SK-N-SH (cell line): Measurements from ENCODE around the gene BOC. TPM values are rescaled to one million over a fixed set of nuclear protein-coding genes. Genes with fewer than 3 reads are reported as not detected.

Experiments
- CTCF ChIA-PET: fragments of 300-600, 350-600 bp; formaldehyde crosslinking; extraction: SDS; loops from one replicate; lab custom pipeline; 2021; lab: Yijun Ruan, JAX
- POLR2A ChIA-PET: fragments of 350-600 bp; sonication (Branson Sonifier 250); formaldehyde crosslinking; extraction: SDS; loops from one replicate; lab custom pipeline; 2020; ENCODE audit warnings: antibody characterized with exemption, inconsistent platforms; lab: Yijun Ruan, JAX
- DNase-seq: peaks from one replicate; pipeline ENCODE4 v3.0.0; 2012
- H2AFZ ChIP-seq: fragments of 200-600 bp; sonication (generic); 2 replicates; pipeline ENCODE4 v1.8.1; 2016; ENCODE audit warnings: antibody characterized with exemption, mild to moderate bottlenecking, low read depth
- H3F3A ChIP-seq: fragments of 200-600 bp; sonication (generic); replicated peaks from 2 replicates; pipeline ENCODE3; 2016; ENCODE audit warnings: antibody characterized with exemption, mild to moderate bottlenecking; ENCODE audit not compliant: insufficient read depth
- H3K27ac ChIP-seq, 2 experiments: fragments of 200-500 bp in 1 of 2; fragments of 200-600 bp in 1 of 2; sonication (Bioruptor generic) in 1 of 2; sonication (generic), shearing (Covaris generic) in 1 of 2; 2 replicates each; pipeline versions ENCODE4 v1.5.1 to v1.6.1; 2014 to 2016; ENCODE audit warnings: low read depth in 2 of 2, inconsistent platforms in 1 of 2, low read length in 1 of 2, mild to moderate bottlenecking in 1 of 2, mixed read lengths in 1 of 2
- H3K27me3 ChIP-seq: fragments of 200-600 bp; sonication (generic), shearing (Covaris generic); 2 replicates; pipeline ENCODE4 v1.6.1; 2016; ENCODE audit warnings: mixed run types; ENCODE audit not compliant: insufficient read depth
- H3K36me3 ChIP-seq, 2 experiments: fragments of 200-500 bp in 1 of 2; fragments of 200-600 bp in 1 of 2; sonication (Bioruptor generic) in 1 of 2; sonication (generic) in 1 of 2; replicated peaks in 1 of 2; 2 replicates each; pipeline versions ENCODE3 to v1.5.1; 2014 to 2016; ENCODE audit warnings: low read length in 1 of 2, mild to moderate bottlenecking in 1 of 2; ENCODE audit not compliant: insufficient read depth in 2 of 2, control insufficient read depth in 1 of 2
- H3K4me1 ChIP-seq, 2 experiments: fragments of 200-500 bp in 1 of 2; fragments of 200-600 bp in 1 of 2; sonication (Bioruptor generic) in 1 of 2; sonication (generic), shearing (Covaris generic) in 1 of 2; 2 replicates each; pipeline versions ENCODE4 v1.5.1 to v1.6.1; 2014 to 2016; ENCODE audit warnings: low read depth in 1 of 2, low read length in 1 of 2, mixed run types in 1 of 2; ENCODE audit not compliant: insufficient read depth in 2 of 2, control insufficient read depth in 1 of 2
- H3K4me2 ChIP-seq: fragments of 200-600 bp; sonication (generic), shearing (Covaris generic); 2 replicates; pipeline ENCODE4 v1.6.1; 2017; ENCODE audit warnings: mixed run types
- H3K4me3 ChIP-seq, 2 experiments: fragments of 200-500 bp in 1 of 2; fragments of 200-600 bp in 1 of 2; sonication (Bioruptor generic) in 1 of 2; sonication (generic), shearing (Covaris generic) in 1 of 2; 2 replicates each; pipeline versions ENCODE4 v1.5.1 to v1.8.1; 2014 to 2016; ENCODE audit warnings: low read depth in 2 of 2, inconsistent platforms in 1 of 2, low read length in 1 of 2, mild to moderate bottlenecking in 1 of 2, mixed read lengths in 1 of 2, moderate library complexity in 1 of 2
- H3K79me2 ChIP-seq: fragments of 200-600 bp; sonication (generic); 2 replicates; pipeline ENCODE4 v1.8.1; 2017; ENCODE audit warnings: mild to moderate bottlenecking; ENCODE audit not compliant: insufficient read depth
- H3K9ac ChIP-seq: fragments of 200-600 bp; sonication (generic); 2 replicates; pipeline ENCODE4 v1.6.1; 2017; ENCODE audit warnings: mixed run types
- H3K9me2 ChIP-seq: fragments of 200-600 bp; sonication (generic); 2 replicates; pipeline ENCODE4 v1.6.1; 2017; ENCODE audit warnings: mixed run types
- H3K9me3 ChIP-seq: fragments of 200-600 bp; sonication (generic); 2 replicates; pipeline ENCODE4 v1.6.1; 2017; ENCODE audit warnings: mixed run types, mild to moderate bottlenecking, moderate library complexity
- H4K20me1 ChIP-seq: fragments of 200-600 bp; sonication (generic); 2 replicates; pipeline ENCODE4 v1.6.1; 2017; ENCODE audit warnings: mild to moderate bottlenecking, mixed run types; ENCODE audit not compliant: insufficient read depth
- CHD2 ChIP-seq: fragments of 150-350 bp; IDR thresholded peaks from 2 replicates; pipeline ENCODE4 v1.6.1; 2018; ENCODE audit warnings: low read length; ENCODE audit not compliant: partially characterized antibody
- EZH2phosphoT487 ChIP-seq: fragments of 200-600 bp; sonication (generic); IDR thresholded peaks from 2 replicates; pipeline ENCODE4 v1.6.1; 2017; ENCODE audit warnings: low read depth, mixed run types, mild to moderate bottlenecking, antibody characterized with exemption, moderate library complexity, borderline replicate concordance
- JUND ChIP-seq: IDR thresholded peaks from 2 replicates; pipeline ENCODE4 v1.4.0; 2012
- MXI1 ChIP-seq: IDR thresholded peaks from 2 replicates; pipeline ENCODE4 v1.6.1; 2012; ENCODE audit warnings: mild to moderate bottlenecking, low read depth, low read length, improper control_type of control experiment
- NFIC ChIP-seq: IDR thresholded peaks from 2 replicates; pipeline ENCODE4 v1.4.0; 2012; ENCODE audit warnings: borderline replicate concordance
- NRF1 ChIP-seq: IDR thresholded peaks from 2 replicates; pipeline ENCODE4 v1.6.1; 2012; ENCODE audit warnings: low read depth, mild to moderate bottlenecking, low read length
- POLR2AphosphoS5 ChIP-seq: IDR thresholded peaks from 2 replicates; pipeline ENCODE4 v1.6.1; 2012; ENCODE audit warnings: low read depth, low read length
- TCF12 ChIP-seq: IDR thresholded peaks from 2 replicates; pipeline ENCODE4 v1.4.0; 2012
- TEAD4 ChIP-seq: IDR thresholded peaks from 2 replicates; pipeline ENCODE4 v1.4.0; 2012; ENCODE audit warnings: mild to moderate bottlenecking, borderline replicate concordance; ENCODE audit not compliant: insufficient read depth
- USF1 ChIP-seq: IDR thresholded peaks from 2 replicates; pipeline ENCODE4 v1.4.0; 2012; ENCODE audit warnings: low read depth, borderline replicate concordance
- WGBS: methylation state at CpG from one replicate; pipeline ENCODE4 v1.1.6; 2017; ENCODE audit warnings: low lambda C conversion rate; 5-methylcytosine and 5-hydroxymethylcytosine counted together
- polyA plus RNA-seq, 3 experiments: library from polyadenylated mRNA; depleted of rRNA; stranded (reverse); fragments of >200 nt; gene quantifications; 2 replicates each; pipeline ENCODE4 v1.2.3, GENCODE V29; 2012
- TF ChIP-seq, protein P1 (sequence below): fragments of 150-350 bp; IDR thresholded peaks from 2 replicates; pipeline ENCODE4 v1.6.1; 2017; ENCODE audit warnings: antibody characterized with exemption, low read length, low read depth, borderline replicate concordance
- TF ChIP-seq, protein P2 (sequence below): IDR thresholded peaks from 2 replicates; pipeline ENCODE4; 2012

BOC gene
- polyA plus RNA-seq, 1 of the 3 experiments (the other 2 are of a cell fraction) = 6.6 TPM

DNA sequence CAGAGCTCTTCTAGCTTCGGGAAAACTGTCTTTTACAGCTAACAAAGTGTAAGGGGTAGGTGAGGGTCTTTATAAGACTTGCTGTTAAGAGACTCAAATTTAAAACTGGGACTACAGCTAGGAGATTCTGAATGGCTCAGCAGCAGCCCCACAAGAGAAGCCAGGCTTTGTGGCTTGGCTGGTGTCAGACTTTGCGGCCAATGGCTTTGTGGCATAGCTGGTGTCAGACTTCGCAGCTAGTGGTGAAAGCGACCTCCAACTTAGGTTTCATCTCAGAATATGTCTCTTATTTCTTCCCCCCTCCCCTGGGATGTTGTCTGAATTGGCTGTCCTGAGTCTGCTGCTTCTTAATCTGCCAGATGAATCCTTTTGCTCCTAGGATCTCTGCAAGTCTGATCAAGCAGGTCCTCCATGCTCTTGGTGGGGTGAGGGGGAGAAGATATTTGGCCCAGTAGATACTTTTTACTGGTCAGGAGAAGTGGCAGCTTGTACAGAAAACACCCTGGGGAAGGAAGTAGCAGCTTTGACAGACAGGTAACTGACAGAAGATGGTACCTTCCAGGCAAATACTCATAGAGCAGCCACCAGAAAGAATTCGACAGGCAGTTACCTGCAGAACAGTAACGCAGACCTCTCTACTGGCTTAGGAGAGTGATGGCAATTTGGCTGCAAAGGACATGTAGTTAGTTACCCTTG lies 8.4 kb downstream of the BOC start:
- Histone ChIP-seq H3K4me3 (no peak overlapping the region), H3K9ac (no peak overlapping the region), H3K4me2 (no peak overlapping the region), H3K4me1 (peaks cover 0 to 26% of the 10 kb centered on the region in 2 experiments; a peak in 2 of 4 replicates), H3K9me3 (no peaks in the 10 kb centered on the region), H2AFZ (no peak overlapping the region), H3K36me3 (peaks cover 3 to 28% of the 10 kb centered on the region in 2 experiments), H4K20me1 (no peaks in the 10 kb centered on the region), H3K79me2 (no peaks in the 10 kb centered on the region), H3K27ac (no peak overlapping the region), H3K27me3 (no peaks in the 10 kb centered on the region), H3K9me2 (no peaks in the 10 kb centered on the region)
- CTCF ChIA-PET = interaction anchor here (1.0 to 1.3 kb wide), 2 partner anchors 13 to 68 kb away, joined by 3 read pairs; no protein-coding TSS in a partner anchor
- 67% methylated on average over 6 of the region's 6 CpGs for WGBS
- no peak for DNase-seq
- TF ChIP-seq CHD2 (no peak), TCF12 (no peak), POLR2AphosphoS5 (no peak), EZH2phosphoT487 (no peak)
- TF ChIP-seq, protein P1, sequence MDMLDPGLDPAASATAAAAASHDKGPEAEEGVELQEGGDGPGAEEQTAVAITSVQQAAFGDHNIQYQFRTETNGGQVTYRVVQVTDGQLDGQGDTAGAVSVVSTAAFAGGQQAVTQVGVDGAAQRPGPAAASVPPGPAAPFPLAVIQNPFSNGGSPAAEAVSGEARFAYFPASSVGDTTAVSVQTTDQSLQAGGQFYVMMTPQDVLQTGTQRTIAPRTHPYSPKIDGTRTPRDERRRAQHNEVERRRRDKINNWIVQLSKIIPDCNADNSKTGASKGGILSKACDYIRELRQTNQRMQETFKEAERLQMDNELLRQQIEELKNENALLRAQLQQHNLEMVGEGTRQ = no peak
- TF ChIP-seq, protein P2, sequence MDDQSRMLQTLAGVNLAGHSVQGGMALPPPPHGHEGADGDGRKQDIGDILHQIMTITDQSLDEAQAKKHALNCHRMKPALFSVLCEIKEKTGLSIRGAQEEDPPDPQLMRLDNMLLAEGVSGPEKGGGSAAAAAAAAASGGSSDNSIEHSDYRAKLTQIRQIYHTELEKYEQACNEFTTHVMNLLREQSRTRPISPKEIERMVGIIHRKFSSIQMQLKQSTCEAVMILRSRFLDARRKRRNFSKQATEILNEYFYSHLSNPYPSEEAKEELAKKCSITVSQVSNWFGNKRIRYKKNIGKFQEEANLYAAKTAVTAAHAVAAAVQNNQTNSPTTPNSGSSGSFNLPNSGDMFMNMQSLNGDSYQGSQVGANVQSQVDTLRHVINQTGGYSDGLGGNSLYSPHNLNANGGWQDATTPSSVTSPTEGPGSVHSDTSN = no peak
- TF ChIP-seq, all 33 proteins: peak for 0
- POLR2A ChIA-PET = no interaction called here
- H3F3A ChIP-seq = no peaks in the 10 kb centered on the region

- no peaks in the 10 kb centered on the region for H4K20me1 ChIP-seq
- no peak overlapping the region for H2AFZ ChIP-seq
- no peaks in the 10 kb centered on the region for H3K27me3 ChIP-seq
- no peaks in the 10 kb centered on the region for H3K9me3 ChIP-seq
- H3K4me3 ChIP-seq = no peak overlapping the region
- H3F3A ChIP-seq = no peaks in the 10 kb centered on the region
- WGBS = 80% methylated on average over 5 of the region's 5 CpGs
- no peaks in the 10 kb centered on the region for H3K79me2 ChIP-seq
- H3K9me2 ChIP-seq = no peaks in the 10 kb centered on the region
- H3K4me1 ChIP-seq = peaks cover 0 to 26% of the 10 kb centered on the region in 2 experiments; a peak in 2 of 4 replicates
- peaks cover 2 to 28% of the 10 kb centered on the region in 2 experiments for H3K36me3 ChIP-seq
- no peak for DNase-seq
- ChIA-PET POLR2A (no interaction called here), CTCF (no interaction called here)
- H3K4me2 ChIP-seq = no peak overlapping the region
- no peak overlapping the region for H3K9ac ChIP-seq
- H3K27ac ChIP-seq = no peak overlapping the region; a peak in 1 of 4 replicates
- TF ChIP-seq NRF1 = no peak
- no peak for TF ChIP-seq MXI1
- TF ChIP-seq NFIC = no peak
- no peak for TF ChIP-seq JUND
- no peak for TF ChIP-seq USF1
- no peak for TF ChIP-seq TEAD4
Measured at GRCh38 chr3:113220721-113221120, 9.4 kb downstream of the BOC start.
